SU-DHL-6 (cell line): ENCODE measurements around the gene ANO10.

Source experiments
- H2AFZ ChIP-seq: fragments of 200-600 bp; sonication (generic); 2 replicates; pipeline ENCODE4 v1.6.1; 2014; ENCODE audit warnings: low read depth, mild to moderate bottlenecking, moderate library complexity, mixed read lengths, antibody characterized with exemption, low read length; ENCODE audit not compliant: severe bottlenecking
- H3F3A ChIP-seq: fragments of 200-600 bp; shearing (Covaris generic); 2 replicates; pipeline ENCODE4 v1.6.0; 2016; ENCODE audit warnings: antibody characterized with exemption, mild to moderate bottlenecking; ENCODE audit not compliant: insufficient read depth
- H3K27ac ChIP-seq: fragments of 200-600 bp; sonication (generic); 2 replicates; pipeline ENCODE4 v1.5.1; 2016; ENCODE audit warnings: low read depth, mild to moderate bottlenecking, low read length, moderate library complexity, mixed read lengths
- H3K27me3 ChIP-seq: fragments of 200-600 bp; sonication (generic), shearing (Covaris generic); 2 replicates; pipeline ENCODE4 v1.6.0; 2014; ENCODE audit warnings: mild to moderate bottlenecking, low read length
- H3K36me3 ChIP-seq: fragments of 200-600 bp; sonication (generic); 2 replicates; pipeline ENCODE4 v1.6.1; 2014; ENCODE audit warnings: mild to moderate bottlenecking, low read length, mixed read lengths
- H3K4me2 ChIP-seq: fragments of 300-600, 200-600 bp; shearing (Covaris generic), sonication (generic); 2 replicates; pipeline ENCODE4 v1.6.0; 2014; ENCODE audit warnings: low read length, low read depth, mild to moderate bottlenecking; ENCODE audit not compliant: poor library complexity, severe bottlenecking
- H3K4me3 ChIP-seq: fragments of 200-600 bp; sonication (generic); 2 replicates; pipeline ENCODE4 v1.5.1; 2014; ENCODE audit warnings: antibody characterized with exemption, low read length, mild to moderate bottlenecking, mixed read lengths; ENCODE audit not compliant: insufficient read depth, poor library complexity, severe bottlenecking
- H3K79me2 ChIP-seq: fragments of 200-600 bp; sonication (generic); 2 replicates; pipeline ENCODE4 v1.6.1; 2014; ENCODE audit warnings: mild to moderate bottlenecking, low read length, moderate library complexity; ENCODE audit not compliant: insufficient read depth
- H3K9ac ChIP-seq: fragments of 200-600 bp; sonication (generic); 2 replicates; pipeline ENCODE4 v1.7.0; 2014; ENCODE audit warnings: mild to moderate bottlenecking, low read length
- H3K9me2 ChIP-seq: fragments of 200-600 bp; sonication (generic); replicated peaks from 2 replicates; pipeline ENCODE4 v1.6.1; 2014; ENCODE audit warnings: low read length; ENCODE audit not compliant: insufficient read depth
- H3K9me3 ChIP-seq: fragments of 200-600 bp; sonication (generic); 2 replicates; pipeline ENCODE4 v1.6.1; 2014; ENCODE audit warnings: low read length, mixed read lengths; ENCODE audit not compliant: insufficient read depth
- H4K20me1 ChIP-seq: fragments of 200-600 bp; sonication (generic); 2 replicates; pipeline ENCODE4 v1.6.1; 2014; ENCODE audit warnings: low read depth, mild to moderate bottlenecking, antibody characterized with exemption, low read length, moderate library complexity, mixed read lengths
- EZH2phosphoT487 ChIP-seq: fragments of 200-600 bp; sonication (generic), shearing (Covaris generic); conservative IDR thresholded peaks from 2 replicates; pipeline ENCODE4 v1.6.1; 2018; ENCODE audit warnings: mild to moderate bottlenecking, antibody characterized with exemption, low read length, moderate library complexity, mixed read lengths
- TF ChIP-seq, protein P1 (sequence below): fragments of 200-600 bp; sonication (generic); IDR thresholded peaks from one replicate; pipeline ENCODE4 v1.5.1; 2017; ENCODE audit warnings: antibody characterized with exemption, mild to moderate bottlenecking, low read length, moderate library complexity; ENCODE audit not compliant: insufficient read depth, poor library complexity, severe bottlenecking

Gene ANO10

DNA sequence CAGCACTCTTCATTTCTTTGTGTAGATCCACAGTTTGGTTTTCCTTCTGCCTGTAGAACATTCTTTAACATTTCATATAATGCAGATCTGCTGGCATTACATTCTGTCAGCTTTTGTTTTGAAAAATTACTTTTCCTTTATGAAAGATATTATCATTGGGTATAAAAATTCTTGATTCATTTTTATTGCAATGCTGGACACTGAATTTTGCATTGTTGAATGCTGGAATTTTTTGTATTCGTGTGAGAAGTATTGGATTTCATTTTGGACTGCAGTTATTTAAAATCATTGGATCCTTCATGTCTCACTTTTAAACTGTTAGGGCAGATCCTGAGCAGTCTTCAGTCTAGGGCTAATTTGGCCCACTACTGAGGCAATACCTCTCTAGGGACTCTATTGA, 268.4 kb downstream of the ANO10 start:
- Histone ChIP-seq H3K4me2 (no peak overlapping the region), H3K9ac (no peak overlapping the region), H3K27me3 (no peaks in the 10 kb centered on the region), H3K9me3 (peaks cover 14% of the 10 kb centered on the region; the same call in 1 of the 2 replicates), H3F3A (no peaks in the 10 kb centered on the region), H4K20me1 (no peaks in the 10 kb centered on the region), H3K9me2 (no peaks in the 10 kb centered on the region), H3K27ac (no peak overlapping the region), H3K79me2 (no peaks in the 10 kb centered on the region), H2AFZ (no peak overlapping the region), H3K36me3 (no peaks in the 10 kb centered on the region), H3K4me3 (no peak overlapping the region)
- no peak for TF ChIP-seq EZH2phosphoT487
- TF ChIP-seq, protein P1, sequence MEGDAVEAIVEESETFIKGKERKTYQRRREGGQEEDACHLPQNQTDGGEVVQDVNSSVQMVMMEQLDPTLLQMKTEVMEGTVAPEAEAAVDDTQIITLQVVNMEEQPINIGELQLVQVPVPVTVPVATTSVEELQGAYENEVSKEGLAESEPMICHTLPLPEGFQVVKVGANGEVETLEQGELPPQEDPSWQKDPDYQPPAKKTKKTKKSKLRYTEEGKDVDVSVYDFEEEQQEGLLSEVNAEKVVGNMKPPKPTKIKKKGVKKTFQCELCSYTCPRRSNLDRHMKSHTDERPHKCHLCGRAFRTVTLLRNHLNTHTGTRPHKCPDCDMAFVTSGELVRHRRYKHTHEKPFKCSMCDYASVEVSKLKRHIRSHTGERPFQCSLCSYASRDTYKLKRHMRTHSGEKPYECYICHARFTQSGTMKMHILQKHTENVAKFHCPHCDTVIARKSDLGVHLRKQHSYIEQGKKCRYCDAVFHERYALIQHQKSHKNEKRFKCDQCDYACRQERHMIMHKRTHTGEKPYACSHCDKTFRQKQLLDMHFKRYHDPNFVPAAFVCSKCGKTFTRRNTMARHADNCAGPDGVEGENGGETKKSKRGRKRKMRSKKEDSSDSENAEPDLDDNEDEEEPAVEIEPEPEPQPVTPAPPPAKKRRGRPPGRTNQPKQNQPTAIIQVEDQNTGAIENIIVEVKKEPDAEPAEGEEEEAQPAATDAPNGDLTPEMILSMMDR, result no peak

DNA sequence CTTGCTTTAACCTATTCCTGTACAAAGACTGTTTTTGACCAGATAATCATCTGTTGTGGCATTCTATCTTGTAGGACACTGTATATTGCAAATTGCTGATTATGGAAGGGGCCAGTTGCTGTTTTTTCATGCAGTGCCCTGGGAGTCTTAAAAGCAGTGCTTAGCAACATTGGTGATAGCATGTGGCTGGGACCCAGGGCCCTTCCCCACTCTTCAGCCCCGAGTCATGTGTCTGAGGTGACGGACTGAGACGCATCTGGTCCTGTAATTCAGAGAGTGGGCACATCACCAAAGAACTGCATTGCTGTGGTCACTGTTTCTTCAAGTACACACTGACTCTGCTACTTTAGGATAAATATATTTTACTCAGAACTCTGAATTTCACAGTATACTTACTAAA, 272.1 kb downstream of the ANO10 start:
- Histone ChIP-seq H3K27me3 (no peaks in the 10 kb centered on the region), H3K4me2 (no peak overlapping the region), H3K36me3 (no peaks in the 10 kb centered on the region), H3F3A (no peaks in the 10 kb centered on the region), H3K79me2 (no peaks in the 10 kb centered on the region), H3K27ac (no peak overlapping the region), H2AFZ (no peak overlapping the region), H3K9me3 (peaks cover 14% of the 10 kb centered on the region; the same call in 1 of the 2 replicates), H3K4me3 (no peak overlapping the region), H3K9ac (no peak overlapping the region), H4K20me1 (no peaks in the 10 kb centered on the region), H3K9me2 (no peaks in the 10 kb centered on the region)
- TF ChIP-seq, protein P1, result no peak
- no peak for TF ChIP-seq EZH2phosphoT487

DNA sequence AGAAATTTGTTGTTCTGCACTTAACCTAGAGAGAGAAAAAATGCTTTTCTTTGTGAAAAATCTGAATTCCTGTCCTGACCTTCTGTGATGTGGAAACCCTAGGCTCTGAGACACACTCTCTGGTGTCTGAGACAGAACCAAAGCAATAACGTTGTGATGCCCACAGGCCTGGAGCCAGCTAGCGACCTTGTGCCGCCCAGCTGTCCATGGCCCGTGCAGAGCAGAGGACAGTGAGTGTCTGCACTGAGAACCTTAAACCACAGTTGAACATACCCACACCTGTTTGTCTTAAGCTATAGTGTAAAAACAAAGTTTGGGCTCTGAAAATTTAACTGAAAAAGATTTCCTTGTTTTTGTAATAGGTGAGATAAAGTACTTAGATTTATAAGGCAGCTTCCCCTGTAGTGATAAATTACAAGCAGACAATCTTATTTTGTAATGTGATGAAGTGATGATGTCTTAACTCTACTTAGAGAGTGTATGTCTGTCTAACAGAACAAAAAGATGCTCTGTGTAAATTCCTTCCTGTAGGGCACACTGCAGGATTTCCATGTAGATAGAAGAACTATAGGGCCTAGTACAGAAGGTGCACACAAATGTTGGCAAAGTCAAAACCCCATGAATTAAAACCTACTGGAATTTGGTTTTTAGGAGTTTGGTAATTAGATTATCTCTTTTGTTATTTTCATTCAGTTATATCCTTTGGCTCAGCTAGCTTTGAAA, 272.8 kb downstream of the ANO10 start:
- Histone ChIP-seq H3K27me3 (no peaks in the 10 kb centered on the region), H3K27ac (no peak overlapping the region), H3K9me3 (peaks cover 14% of the 10 kb centered on the region; the same call in 1 of the 2 replicates), H3K9me2 (no peaks in the 10 kb centered on the region), H3K36me3 (no peaks in the 10 kb centered on the region), H4K20me1 (no peaks in the 10 kb centered on the region), H3F3A (no peaks in the 10 kb centered on the region), H2AFZ (no peak overlapping the region), H3K4me3 (no peak overlapping the region), H3K4me2 (no peak overlapping the region), H3K9ac (no peak overlapping the region), H3K79me2 (no peaks in the 10 kb centered on the region)
- TF ChIP-seq, protein P1, result no peak
- TF ChIP-seq EZH2phosphoT487, result no peak
